Measurements from ENCODE around the gene SLC25A17.

The SLC25A17 gene

DNA sequence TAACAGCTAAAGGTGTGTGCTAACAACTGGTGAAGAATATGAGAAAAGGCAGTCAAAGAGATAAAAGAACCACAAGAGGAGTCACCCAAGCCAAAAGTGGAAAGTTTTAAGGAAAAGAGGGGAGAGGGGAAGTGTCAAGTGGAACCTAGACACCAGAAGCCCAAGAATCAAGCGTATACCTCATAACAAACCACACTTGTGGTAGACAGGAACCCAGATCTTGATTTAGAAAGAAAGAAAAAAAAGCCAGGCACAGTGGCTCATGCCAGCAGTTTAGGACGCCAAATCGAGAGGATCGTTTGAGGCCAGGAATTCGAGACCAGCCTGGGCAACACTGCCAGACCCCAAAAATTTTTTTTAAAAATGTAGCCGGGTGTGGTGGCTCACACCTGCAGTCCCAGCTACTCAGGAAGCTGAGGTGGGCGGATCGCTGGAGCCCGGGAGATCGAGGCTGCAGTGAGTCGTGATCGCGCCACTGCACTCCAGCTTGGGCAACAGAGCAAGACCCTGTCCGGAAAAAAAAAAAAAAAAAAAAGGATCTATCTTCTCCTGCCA is 877 bp downstream of the SLC25A17 start:
- Histone ChIP-seq H3K4me3 (ENCODE audit: low read depth in 1 of 2, low read length in 2 of 2) (peak overlapping the region; percentile 96 to 99), H3K9me3 (ENCODE audit: control insufficient read depth in 1 of 2, low read length in 2 of 2) (no peaks in the 10 kb centered on the region), H3K27ac (ENCODE audit: low read length) (no peak overlapping the region), H3K4me1 (ENCODE audit: control insufficient read depth in 1 of 2, insufficient read depth in 2 of 2, low read length in 2 of 2) (peaks cover 11 to 25% of the 10 kb centered on the region in 2 donors), H3K27me3 (ENCODE audit: low read depth, low read length) (no peaks in the 10 kb centered on the region), H3K36me3 (ENCODE audit: control insufficient read depth in 1 of 2, insufficient read depth in 2 of 2, low read length in 2 of 2) (peaks cover 0 to 4% of the 10 kb centered on the region in 2 donors)

DNA sequence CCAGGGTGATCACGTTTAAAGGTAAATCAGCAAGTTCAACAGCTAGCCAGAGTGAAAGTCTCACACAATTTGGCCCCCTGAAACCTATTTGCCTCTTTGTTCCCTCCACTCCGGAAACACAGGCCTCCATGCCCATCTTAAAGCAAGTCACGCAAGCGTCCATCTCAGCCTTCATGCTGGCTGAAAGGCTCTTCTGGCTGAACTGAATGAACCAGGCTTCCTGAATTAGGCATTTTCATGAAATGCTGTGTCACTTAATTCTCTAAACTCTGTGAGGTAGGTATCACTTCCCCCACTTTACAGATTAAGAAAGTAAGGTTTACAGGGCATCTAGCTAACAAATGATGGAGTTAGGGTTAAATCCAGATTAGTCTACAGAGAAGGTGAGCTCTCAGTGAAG is 1.4 kb downstream of the SLC25A17 start:
- H3K4me3 ChIP-seq (ENCODE audit: low read depth in 1 of 2, low read length in 2 of 2), result peak overlapping the region; percentile 96 to 99

DNA sequence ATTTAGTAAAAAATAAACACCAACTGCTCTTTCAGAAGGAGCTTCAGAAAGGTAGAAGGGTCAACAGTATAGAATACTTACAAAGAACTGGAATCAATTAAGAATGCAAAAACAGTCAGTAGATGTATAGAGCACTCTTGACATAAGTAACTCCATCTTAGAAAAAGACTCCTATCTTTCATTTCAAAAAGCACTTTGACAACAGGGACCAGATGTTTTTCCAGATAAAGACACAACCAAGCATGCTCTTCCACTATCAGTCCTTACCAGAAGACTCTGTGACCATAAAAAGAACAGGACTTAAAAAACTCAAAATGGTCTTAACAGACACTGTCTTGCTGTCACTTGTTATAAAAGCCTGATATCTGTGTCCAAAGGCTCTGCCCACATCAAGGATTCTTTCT is 5.2 kb downstream of the SLC25A17 start:
- Histone ChIP-seq H3K27me3 (ENCODE audit: low read depth, low read length) (no peaks in the 10 kb centered on the region), H3K27ac (ENCODE audit: low read length) (no peak overlapping the region), H3K4me3 (ENCODE audit: low read depth in 1 of 2, low read length in 2 of 2) (no peak overlapping the region), H3K36me3 (ENCODE audit: control insufficient read depth in 1 of 2, insufficient read depth in 2 of 2, low read length in 2 of 2) (no peaks in the 10 kb centered on the region), H3K4me1 (ENCODE audit: control insufficient read depth in 1 of 2, insufficient read depth in 2 of 2, low read length in 2 of 2) (peaks cover 11 to 16% of the 10 kb centered on the region in 2 donors), H3K9me3 (ENCODE audit: control insufficient read depth in 1 of 2, low read length in 2 of 2) (no peaks in the 10 kb centered on the region)

More for the DNA sequence above, 1.4 kb downstream of the SLC25A17 start:
- Histone ChIP-seq H3K4me1 (ENCODE audit: control insufficient read depth in 1 of 2, insufficient read depth in 2 of 2, low read length in 2 of 2) (peaks cover 11 to 25% of the 10 kb centered on the region in 2 donors), H3K27me3 (ENCODE audit: low read depth, low read length) (no peaks in the 10 kb centered on the region), H3K27ac (ENCODE audit: low read length) (no peak overlapping the region), H3K9me3 (ENCODE audit: control insufficient read depth in 1 of 2, low read length in 2 of 2) (no peaks in the 10 kb centered on the region), H3K36me3 (ENCODE audit: control insufficient read depth in 1 of 2, insufficient read depth in 2 of 2, low read length in 2 of 2) (no peaks in the 10 kb centered on the region)

- Histone ChIP-seq H3K4me3 (ENCODE audit: low read depth in 1 of 2, low read length in 2 of 2) (no peak overlapping the region), H3K27ac (ENCODE audit: low read length) (no peak overlapping the region), H3K4me1 (ENCODE audit: control insufficient read depth in 1 of 2, insufficient read depth in 2 of 2, low read length in 2 of 2) (no peaks in the 10 kb centered on the region), H3K27me3 (ENCODE audit: low read depth, low read length) (no peaks in the 10 kb centered on the region), H3K36me3 (ENCODE audit: control insufficient read depth in 1 of 2, insufficient read depth in 2 of 2, low read length in 2 of 2) (peaks cover 0 to 4% of the 10 kb centered on the region in 2 donors), H3K9me3 (ENCODE audit: control insufficient read depth in 1 of 2, low read length in 2 of 2) (no peaks in the 10 kb centered on the region)
Measured at GRCh38 chr22:40808018-40808841, 10.9 kb downstream of the SLC25A17 start.

GRCh38 chr22:40806711-40807110 is 12.4 kb downstream of the SLC25A17 start:
- Histone ChIP-seq H3K4me1 (ENCODE audit: control insufficient read depth in 1 of 2, insufficient read depth in 2 of 2, low read length in 2 of 2) (no peaks in the 10 kb centered on the region), H3K36me3 (ENCODE audit: control insufficient read depth in 1 of 2, insufficient read depth in 2 of 2, low read length in 2 of 2) (peaks cover 0 to 4% of the 10 kb centered on the region in 2 donors), H3K27me3 (ENCODE audit: low read depth, low read length) (no peaks in the 10 kb centered on the region), H3K9me3 (ENCODE audit: control insufficient read depth in 1 of 2, low read length in 2 of 2) (no peaks in the 10 kb centered on the region), H3K27ac (ENCODE audit: low read length) (no peak overlapping the region), H3K4me3 (ENCODE audit: low read depth in 1 of 2, low read length in 2 of 2) (no peak overlapping the region)

- Histone ChIP-seq H3K4me3 (ENCODE audit: low read depth in 1 of 2, low read length in 2 of 2) (no peak overlapping the region), H3K4me1 (ENCODE audit: control insufficient read depth in 1 of 2, insufficient read depth in 2 of 2, low read length in 2 of 2) (no peaks in the 10 kb centered on the region), H3K27me3 (ENCODE audit: low read depth, low read length) (no peaks in the 10 kb centered on the region), H3K9me3 (ENCODE audit: control insufficient read depth in 1 of 2, low read length in 2 of 2) (no peaks in the 10 kb centered on the region), H3K36me3 (ENCODE audit: control insufficient read depth in 1 of 2, insufficient read depth in 2 of 2, low read length in 2 of 2) (peaks cover 0 to 4% of the 10 kb centered on the region in 2 donors), H3K27ac (ENCODE audit: low read length) (no peak overlapping the region)
Measured at GRCh38 chr22:40805699-40806203, 13.4 kb downstream of the SLC25A17 start.

- H3K36me3 ChIP-seq (ENCODE audit: control insufficient read depth in 1 of 2, insufficient read depth in 2 of 2, low read length in 2 of 2), result peaks cover 0 to 4% of the 10 kb centered on the region in 2 donors
- H3K4me3 ChIP-seq (ENCODE audit: low read depth in 1 of 2, low read length in 2 of 2), result no peak overlapping the region
- no peaks in the 10 kb centered on the region for H3K4me1 ChIP-seq (ENCODE audit: control insufficient read depth in 1 of 2, insufficient read depth in 2 of 2, low read length in 2 of 2)
- H3K27ac ChIP-seq (ENCODE audit: low read length), result no peak overlapping the region
- no peaks in the 10 kb centered on the region for H3K9me3 ChIP-seq (ENCODE audit: control insufficient read depth in 1 of 2, low read length in 2 of 2)
- H3K27me3 ChIP-seq (ENCODE audit: low read depth, low read length), result no peaks in the 10 kb centered on the region
Measured at GRCh38 chr22:40805239-40805638, 13.9 kb downstream of the SLC25A17 start.

DNA sequence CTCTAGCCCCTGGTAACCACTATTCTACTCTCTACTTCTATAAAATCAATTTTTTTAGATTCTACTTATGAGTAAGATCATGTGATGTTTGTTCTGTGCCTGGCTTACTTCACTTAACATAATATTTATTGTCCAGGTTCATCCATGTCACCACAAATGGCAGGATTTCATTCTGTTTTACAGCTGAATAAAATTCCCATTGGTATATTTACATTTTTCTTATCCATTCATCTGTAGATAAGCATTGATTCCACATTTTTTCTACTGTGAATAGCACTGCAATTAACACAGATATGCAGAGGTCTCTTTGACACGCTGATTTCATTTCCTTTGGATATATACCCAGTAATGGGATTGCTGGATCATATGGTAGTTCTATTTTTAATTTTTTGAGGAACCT is 15.8 kb downstream of the SLC25A17 start:
- H3K27ac ChIP-seq (ENCODE audit: low read length), result no peak overlapping the region
- H3K4me3 ChIP-seq (ENCODE audit: low read depth in 1 of 2, low read length in 2 of 2), result no peak overlapping the region

DNA sequence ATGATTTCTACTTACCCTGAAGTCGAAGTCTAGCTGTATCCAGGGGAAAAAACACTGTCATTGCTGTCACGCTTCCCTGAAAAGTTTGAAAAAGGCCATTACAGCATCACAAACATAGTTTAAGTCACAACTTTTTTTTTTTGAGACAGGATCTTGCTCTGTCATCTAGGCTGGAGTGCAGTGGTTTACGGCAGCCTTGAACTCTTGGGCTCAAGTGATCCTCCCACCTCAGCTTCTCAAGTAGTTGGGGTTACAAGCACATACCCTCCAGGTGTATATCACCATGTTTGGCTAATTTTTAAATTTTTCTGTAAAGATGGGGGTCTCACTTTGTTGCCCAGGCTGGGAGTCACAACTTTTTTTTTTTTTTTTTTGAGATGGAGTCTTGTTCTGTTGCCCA is 20.1 kb downstream of the SLC25A17 start:
- H3K36me3 ChIP-seq (ENCODE audit: control insufficient read depth in 1 of 2, insufficient read depth in 2 of 2, low read length in 2 of 2), result peaks cover 0 to 13% of the 10 kb centered on the region in 2 donors

More for the DNA sequence above, 15.8 kb downstream of the SLC25A17 start:
- H3K9me3 ChIP-seq (ENCODE audit: control insufficient read depth in 1 of 2, low read length in 2 of 2), result no peaks in the 10 kb centered on the region
- H3K36me3 ChIP-seq (ENCODE audit: control insufficient read depth in 1 of 2, insufficient read depth in 2 of 2, low read length in 2 of 2), result peaks cover 0 to 4% of the 10 kb centered on the region in 2 donors
- no peaks in the 10 kb centered on the region for H3K4me1 ChIP-seq (ENCODE audit: control insufficient read depth in 1 of 2, insufficient read depth in 2 of 2, low read length in 2 of 2)
- no peaks in the 10 kb centered on the region for H3K27me3 ChIP-seq (ENCODE audit: low read depth, low read length)

GRCh38 chr22:40797427-40797826 is 21.7 kb downstream of the SLC25A17 start:
- peaks cover 0 to 10% of the 10 kb centered on the region in 2 donors for H3K36me3 ChIP-seq (ENCODE audit: control insufficient read depth in 1 of 2, insufficient read depth in 2 of 2, low read length in 2 of 2)
- H3K27ac ChIP-seq (ENCODE audit: low read length), result no peak overlapping the region
- no peak overlapping the region for H3K4me3 ChIP-seq (ENCODE audit: low read depth in 1 of 2, low read length in 2 of 2)
- no peaks in the 10 kb centered on the region for H3K9me3 ChIP-seq (ENCODE audit: control insufficient read depth in 1 of 2, low read length in 2 of 2)
- H3K27me3 ChIP-seq (ENCODE audit: low read depth, low read length), result no peaks in the 10 kb centered on the region
- no peaks in the 10 kb centered on the region for H3K4me1 ChIP-seq (ENCODE audit: control insufficient read depth in 1 of 2, insufficient read depth in 2 of 2, low read length in 2 of 2)

More for the DNA sequence above, 20.1 kb downstream of the SLC25A17 start:
- Histone ChIP-seq H3K27ac (ENCODE audit: low read length) (no peak overlapping the region), H3K4me1 (ENCODE audit: control insufficient read depth in 1 of 2, insufficient read depth in 2 of 2, low read length in 2 of 2) (no peaks in the 10 kb centered on the region), H3K27me3 (ENCODE audit: low read depth, low read length) (no peaks in the 10 kb centered on the region), H3K4me3 (ENCODE audit: low read depth in 1 of 2, low read length in 2 of 2) (no peak overlapping the region), H3K9me3 (ENCODE audit: control insufficient read depth in 1 of 2, low read length in 2 of 2) (no peaks in the 10 kb centered on the region)

DNA sequence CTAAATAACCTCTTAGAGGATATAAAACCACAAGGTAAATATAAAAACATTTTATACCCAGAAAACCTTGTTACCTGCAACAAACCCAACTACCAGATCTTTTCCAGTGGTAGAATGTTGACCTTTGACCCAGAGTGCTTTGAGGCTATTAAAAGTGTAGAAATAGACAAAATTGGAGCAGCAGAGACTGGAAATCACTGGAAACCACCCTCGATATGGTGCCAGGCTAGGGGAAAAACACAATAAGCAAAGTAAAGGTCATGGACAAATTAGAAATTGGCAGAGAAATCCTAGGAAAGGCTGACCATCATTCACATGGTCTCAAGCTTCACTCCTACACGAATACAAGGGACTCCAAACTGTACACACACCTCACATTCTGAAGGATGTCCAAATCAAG is 26.7 kb downstream of the SLC25A17 start:
- Histone ChIP-seq H3K27ac (ENCODE audit: low read length) (no peak overlapping the region), H3K9me3 (ENCODE audit: control insufficient read depth in 1 of 2, low read length in 2 of 2) (no peaks in the 10 kb centered on the region), H3K36me3 (ENCODE audit: control insufficient read depth in 1 of 2, insufficient read depth in 2 of 2, low read length in 2 of 2) (peaks cover 0 to 11% of the 10 kb centered on the region in 2 donors), H3K27me3 (ENCODE audit: low read depth, low read length) (no peaks in the 10 kb centered on the region), H3K4me1 (ENCODE audit: control insufficient read depth in 1 of 2, insufficient read depth in 2 of 2, low read length in 2 of 2) (no peaks in the 10 kb centered on the region), H3K4me3 (ENCODE audit: low read depth in 1 of 2, low read length in 2 of 2) (no peak overlapping the region)

Data from muscle layer of duodenum (tissue), 2 donors.